Activated CD4-positive, alpha-beta T cell treated with anti-CD3 and anti-CD28 coated beads, Interleukin-2, amount 50 U/mL, for 1 hour (primary cell): ENCODE data around the gene HS3ST2.
"Not testable (repeated sequence)": the region's sequence is repeated elsewhere in the genome, so short reads cannot be mapped to it uniquely, and the experiment has no call there.

Source experiments
- DNase-seq: peaks from one replicate; pipeline ENCODE4 v3.0.0-alpha.2; 2020

Gene HS3ST2

GRCh38 chr16:22938647-22939046 is 124.7 kb downstream of the HS3ST2 start:
- no peak for DNase-seq

- not testable (repeated sequence) for DNase-seq
Measured at GRCh38 chr16:22939744-22940363, 125.9 kb downstream of the HS3ST2 start.

GRCh38 chr16:22941970-22942501 is 128.1 kb downstream of the HS3ST2 start:
- DNase-seq: no peak

- no peak for DNase-seq
Measured at GRCh38 chr16:22942811-22943210, 128.8 kb downstream of the HS3ST2 start.

GRCh38 chr16:22945361-22945760 is 131.4 kb downstream of the HS3ST2 start:
- no peak for DNase-seq

- no peak for DNase-seq
Measured at GRCh38 chr16:22946433-22946832, 132.5 kb downstream of the HS3ST2 start.

GRCh38 chr16:22948058-22948602 is 134.2 kb downstream of the HS3ST2 start:
- no peak for DNase-seq

GRCh38 chr16:22948603-22949368 is 134.8 kb downstream of the HS3ST2 start:
- DNase-seq: peak; percentile 28

GRCh38 chr16:22955461-22956070 is 141.6 kb downstream of the HS3ST2 start:
- DNase-seq: no peak

- no peak for DNase-seq
Measured at GRCh38 chr16:22961206-22961605, 147.2 kb downstream of the HS3ST2 start.

GRCh38 chr16:22962905-22963304 is 148.9 kb downstream of the HS3ST2 start:
- DNase-seq: no peak
